Activated gamma-delta T cell treated with Interleukin-2 at 50 U/mL for 16 hours (primary cell): Measurements from ENCODE around the gene DYRK3.
"Not testable (repeated sequence)": the region's sequence is repeated elsewhere in the genome, so short reads cannot be mapped to it uniquely, and the experiment has no call there.

ENCODE experiments used
- DNase-seq: peaks from one replicate; pipeline ENCODE4 v3.0.0-alpha.2; 2020

DYRK3 gene

GRCh38 chr1:206633708-206634121, 1.6 kb upstream of the DYRK3 start:
- DNase-seq, result no peak

GRCh38 chr1:206634365-206635079, 814 bp upstream of the DYRK3 start:
- DNase-seq, result peak; percentile 73

- DNase-seq, result no peak
Observed at GRCh38 chr1:206635978-206636345, 626 bp downstream of the DYRK3 start.

GRCh38 chr1:206636671-206637070, 1.3 kb downstream of the DYRK3 start:
- no peak for DNase-seq

GRCh38 chr1:206637605-206638004, 2.3 kb downstream of the DYRK3 start:
- DNase-seq, result no peak

GRCh38 chr1:206642074-206642473, 6.7 kb downstream of the DYRK3 start:
- not testable (repeated sequence) for DNase-seq

GRCh38 chr1:206643118-206643698, 7.9 kb downstream of the DYRK3 start:
- DNase-seq, result no peak

- DNase-seq, result no peak
Observed at GRCh38 chr1:206646504-206646903, 11.2 kb downstream of the DYRK3 start.

GRCh38 chr1:206647224-206647623, 11.9 kb downstream of the DYRK3 start:
- no peak for DNase-seq

GRCh38 chr1:206649261-206649921, 14.1 kb downstream of the DYRK3 start:
- no peak for DNase-seq

- no peak for DNase-seq
Observed at GRCh38 chr1:206651014-206651413, 15.7 kb downstream of the DYRK3 start.

- no peak for DNase-seq
Observed at GRCh38 chr1:206651958-206652890, 16.9 kb downstream of the DYRK3 start.

- DNase-seq, result no peak
Observed at GRCh38 chr1:206653715-206654459, 18.6 kb downstream of the DYRK3 start.

GRCh38 chr1:206654828-206655227, 19.5 kb downstream of the DYRK3 start:
- DNase-seq, result no peak

- DNase-seq, result no peak
Observed at GRCh38 chr1:206655471-206655882, 20.1 kb downstream of the DYRK3 start.

- no peak for DNase-seq
Observed at GRCh38 chr1:206656936-206657335, 21.6 kb downstream of the DYRK3 start.

- no peak for DNase-seq
Observed at GRCh38 chr1:206657751-206658150, 22.4 kb downstream of the DYRK3 start.

GRCh38 chr1:206658264-206658980, 23.1 kb downstream of the DYRK3 start:
- DNase-seq, result peak; percentile 24

- DNase-seq, result no peak
Observed at GRCh38 chr1:206658981-206659273, 23.6 kb downstream of the DYRK3 start.

GRCh38 chr1:206660136-206660535, 24.8 kb downstream of the DYRK3 start:
- DNase-seq, result no peak

- DNase-seq, result no peak
Observed at GRCh38 chr1:206661161-206661820, 26.0 kb downstream of the DYRK3 start.
